DOHH2 (cell line): ENCODE data around the gene OOSP4A.

Source experiments
- H3F3A ChIP-seq: fragments of 200-600 bp; sonication (generic), shearing (Covaris generic); 2 replicates; pipeline ENCODE4 v1.6.0; 2016; ENCODE audit warnings: antibody characterized with exemption, mild to moderate bottlenecking; ENCODE audit not compliant: control insufficient read depth, insufficient read depth
- H3K27ac ChIP-seq: fragments of 200-600 bp; sonication (generic); 2 replicates; pipeline ENCODE4 v1.5.1; 2014; ENCODE audit warnings: low read depth, mild to moderate bottlenecking, low read length, moderate library complexity
- H3K27me3 ChIP-seq: fragments of 200-600 bp; sonication (generic); 2 replicates; pipeline ENCODE4 v1.6.1; 2014; ENCODE audit warnings: mild to moderate bottlenecking, low read length, mixed read lengths; ENCODE audit not compliant: control insufficient read depth
- H3K36me3 ChIP-seq: fragments of 200-600 bp; sonication (generic); 2 replicates; pipeline ENCODE4 v1.6.1; 2014; ENCODE audit warnings: mild to moderate bottlenecking, low read length, moderate library complexity, mixed read lengths; ENCODE audit not compliant: control insufficient read depth
- H3K4me1 ChIP-seq: fragments of 200-600 bp; sonication (generic); 2 replicates; pipeline ENCODE4 v1.6.1; 2014; ENCODE audit warnings: mild to moderate bottlenecking, low read length, mixed read lengths; ENCODE audit not compliant: control insufficient read depth
- H3K4me2 ChIP-seq: fragments of 200-600 bp; sonication (generic); 2 replicates; pipeline ENCODE4 v1.6.0; 2014; ENCODE audit warnings: mild to moderate bottlenecking, low read length, moderate library complexity
- H3K4me3 ChIP-seq: fragments of 200-600 bp; sonication (generic); 2 replicates; pipeline ENCODE4 v1.5.1; 2014; ENCODE audit warnings: mild to moderate bottlenecking, low read length, mixed read lengths
- H3K79me2 ChIP-seq: fragments of 200-600 bp; sonication (generic); 2 replicates; pipeline ENCODE4 v1.6.1; 2014; ENCODE audit warnings: mild to moderate bottlenecking, low read length, mixed read lengths; ENCODE audit not compliant: control insufficient read depth
- H3K9me2 ChIP-seq: fragments of 200-600 bp; sonication (generic); replicated peaks from 2 replicates; pipeline ENCODE4 v1.6.1; 2014; ENCODE audit warnings: mild to moderate bottlenecking, low read length, mixed read lengths; ENCODE audit not compliant: control insufficient read depth
- H3K9me3 ChIP-seq: fragments of 200-600 bp; sonication (generic); 2 replicates; pipeline ENCODE4 v1.6.1; 2014; ENCODE audit warnings: antibody characterized with exemption, low read length, mixed read lengths; ENCODE audit not compliant: control insufficient read depth, insufficient read depth
- H4K20me1 ChIP-seq: fragments of 200-600 bp; sonication (generic); 2 replicates; pipeline ENCODE4 v1.6.0; 2014; ENCODE audit warnings: low read depth, mild to moderate bottlenecking, antibody characterized with exemption, low read length, moderate library complexity; ENCODE audit not compliant: control insufficient read depth, insufficient read depth
- CTCF ChIP-seq: fragments of 200-600 bp; sonication (generic); IDR thresholded peaks from one replicate; pipeline ENCODE4 v1.5.1; 2014; ENCODE audit warnings: antibody characterized with exemption, mild to moderate bottlenecking, low read depth, low read length; ENCODE audit not compliant: poor library complexity, severe bottlenecking
- EZH2phosphoT487 ChIP-seq: fragments of 200-600 bp; sonication (generic); IDR thresholded peaks from 2 replicates; pipeline ENCODE4 v1.6.1; 2017; ENCODE audit warnings: borderline replicate concordance, mild to moderate bottlenecking, antibody characterized with exemption, low read length, moderate library complexity, mixed read lengths

Gene OOSP4A

DNA sequence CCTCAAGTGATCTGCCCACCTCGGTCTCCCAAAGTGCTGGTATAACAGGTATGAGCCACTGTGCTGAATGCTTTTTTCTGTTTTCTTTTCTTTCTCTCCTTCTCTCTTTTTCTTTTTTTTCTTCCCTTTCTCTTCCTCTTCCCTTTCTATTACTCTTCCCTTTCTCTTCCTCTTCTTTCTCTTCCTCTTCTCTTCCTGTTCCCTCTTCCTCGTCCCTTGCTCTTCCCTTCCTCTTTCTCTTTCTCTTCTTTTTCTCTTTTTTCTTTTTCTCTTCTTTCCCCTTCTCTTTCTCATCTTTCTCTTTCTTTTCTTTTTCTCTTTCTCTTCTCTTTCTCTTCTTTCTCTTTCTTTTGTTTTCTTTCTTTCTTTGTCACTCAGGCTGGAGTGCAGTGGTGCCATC lies 24.4 kb upstream of the OOSP4A start:
- Histone ChIP-seq H3K79me2 (no peaks in the 10 kb centered on the region), H3F3A (no peaks in the 10 kb centered on the region), H3K36me3 (no peaks in the 10 kb centered on the region), H3K9me2 (no peaks in the 10 kb centered on the region), H3K4me3 (no peak overlapping the region), H3K27me3 (no peaks in the 10 kb centered on the region), H3K27ac (no peak overlapping the region), H3K4me1 (no peaks in the 10 kb centered on the region), H3K9me3 (no peaks in the 10 kb centered on the region), H4K20me1 (no peaks in the 10 kb centered on the region), H3K4me2 (no peak overlapping the region)
- TF ChIP-seq CTCF (no peak), EZH2phosphoT487 (no peak)

DNA sequence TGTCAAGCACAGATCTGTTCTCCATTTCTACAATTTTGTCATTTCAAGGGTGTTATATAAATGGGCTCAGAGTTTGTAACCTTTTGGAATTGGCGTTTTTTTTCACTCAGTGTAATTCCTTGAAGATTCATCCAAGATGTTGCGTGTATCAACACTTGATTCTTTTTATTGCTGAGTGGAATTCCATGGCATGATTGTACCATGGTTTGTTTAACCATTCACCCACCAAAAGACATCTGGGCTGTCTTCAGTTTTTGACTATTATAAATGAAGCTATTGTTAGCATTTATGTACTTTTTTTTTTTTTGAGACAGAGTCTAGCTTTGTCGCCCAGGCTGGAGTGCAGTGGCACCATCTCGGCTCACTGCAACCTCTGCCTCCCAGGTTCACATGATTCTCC lies 22.7 kb upstream of the OOSP4A start:
- Histone ChIP-seq H3K27ac (no peak overlapping the region), H4K20me1 (no peaks in the 10 kb centered on the region), H3K27me3 (no peaks in the 10 kb centered on the region), H3K9me2 (no peaks in the 10 kb centered on the region), H3F3A (no peaks in the 10 kb centered on the region), H3K9me3 (no peaks in the 10 kb centered on the region), H3K36me3 (no peaks in the 10 kb centered on the region), H3K4me1 (no peaks in the 10 kb centered on the region), H3K4me2 (no peak overlapping the region), H3K4me3 (no peak overlapping the region), H3K79me2 (no peaks in the 10 kb centered on the region)
- TF ChIP-seq EZH2phosphoT487 = no peak
- no peak for TF ChIP-seq CTCF

GRCh38 chr11:59943997-59944714 lies 19.7 kb upstream of the OOSP4A start:
- Histone ChIP-seq H3K27me3 (no peaks in the 10 kb centered on the region), H3K4me2 (no peak overlapping the region), H3K36me3 (no peaks in the 10 kb centered on the region), H3K9me3 (no peaks in the 10 kb centered on the region), H3F3A (no peaks in the 10 kb centered on the region), H3K27ac (no peak overlapping the region), H3K9me2 (no peaks in the 10 kb centered on the region), H3K4me1 (no peaks in the 10 kb centered on the region), H3K79me2 (no peaks in the 10 kb centered on the region), H4K20me1 (no peaks in the 10 kb centered on the region), H3K4me3 (no peak overlapping the region)
- TF ChIP-seq CTCF (no peak), EZH2phosphoT487 (no peak)
